Activated CD4-positive, alpha-beta memory T cell treated with anti-CD3 and anti-CD28 coated beads, Interleukin-2, amount 10 ng/mL, durations not matched to agents 7 days and 5 days (primary cell): ENCODE data around the gene SPAG9. TPM values are rescaled to one million over a fixed set of nuclear protein-coding genes. Genes with fewer than 3 reads are reported as not detected.

ENCODE experiments used
- CTCF ChIA-PET: fragments of 350-600 bp; sonication (Branson Sonifier 250); formaldehyde crosslinking; loops from one replicate; lab custom pipeline; 2021; ENCODE audit warnings: antibody characterized with exemption, inconsistent platforms; lab: Charles Lee
- POLR2A ChIA-PET: fragments of 350-600 bp; sonication (Branson Sonifier 250); formaldehyde crosslinking; loops from one replicate; lab custom pipeline; 2021; ENCODE audit warnings: antibody characterized with exemption; lab: Charles Lee
- DNase-seq: peaks from one replicate; pipeline ENCODE4 v3.0.0-alpha.2; 2020
- H3K27ac Mint-ChIP-seq: one replicate; pipeline ENCODE4 v1.8.0; 2021; ENCODE audit warnings: mild to moderate bottlenecking, mixed read lengths
- H3K27me3 Mint-ChIP-seq: one replicate; pipeline ENCODE4 v1.8.0; 2021; ENCODE audit warnings: mixed read lengths
- H3K36me3 Mint-ChIP-seq: one replicate; pipeline ENCODE4 v1.8.0; 2021; ENCODE audit warnings: low read depth, mixed read lengths
- H3K4me1 Mint-ChIP-seq: one replicate; pipeline ENCODE4 v1.8.0; 2021; ENCODE audit warnings: mixed read lengths
- H3K4me3 Mint-ChIP-seq: one replicate; pipeline ENCODE4 v1.8.0; 2021; ENCODE audit warnings: mild to moderate bottlenecking, mixed read lengths
- H3K9me3 Mint-ChIP-seq: one replicate; pipeline ENCODE4 v1.8.0; 2021; ENCODE audit warnings: mixed read lengths
- total RNA-seq, 2 experiments: library from RNA; stranded (reverse); gene quantifications; one replicate each; pipeline ENCODE4 v1.2.3, GENCODE V29; 2021

SPAG9 gene
- total RNA-seq, 2 experiments from 2014 or later, result 50.9 to 53.0 TPM

DNA sequence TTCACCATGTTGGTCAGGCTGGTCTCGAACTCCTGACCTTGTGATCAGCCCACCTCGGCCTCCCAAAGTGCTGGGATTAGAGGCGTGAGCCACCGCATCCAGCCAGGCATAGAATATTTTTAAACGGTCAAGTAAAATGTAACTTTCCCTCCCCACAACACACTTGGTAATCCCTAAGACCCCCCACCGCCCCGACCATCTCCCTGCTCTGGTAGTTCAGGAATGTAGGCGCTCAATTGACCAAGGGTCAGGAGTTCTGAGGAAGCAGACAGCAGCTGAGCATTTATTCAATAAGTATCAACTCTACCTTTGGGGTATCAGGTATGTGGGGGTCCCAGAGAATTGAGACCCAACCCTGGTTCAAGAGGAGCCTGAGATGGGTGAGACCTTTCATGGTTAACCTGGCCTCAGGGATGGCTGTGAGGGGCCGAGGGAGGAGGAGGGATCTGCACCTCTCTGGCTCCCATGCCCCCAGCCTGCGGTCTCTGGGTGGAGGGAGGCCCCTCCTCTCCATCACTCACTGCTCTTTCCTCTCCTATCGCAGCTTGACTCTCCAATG, 206.1 kb downstream of the SPAG9 start:
- Mint-ChIP-seq H3K9me3 (no peaks in the 10 kb centered on the region), H3K4me3 (no peak overlapping the region), H3K36me3 (no peaks in the 10 kb centered on the region), H3K27ac (no peak overlapping the region), H3K27me3 (no peaks in the 10 kb centered on the region), H3K4me1 (peaks cover 86% of the 10 kb centered on the region)
- ChIA-PET POLR2A (interaction anchor here (0.9 to 11.4 kb wide), 3 partner anchors 30 to 195 kb away, joined by 3 to 144 read pairs (median 3); partner anchors contain the start of genes LUC7L3 and TOB1), CTCF (no interaction called here)
- no peak for DNase-seq

- H3K36me3 Mint-ChIP-seq, result peaks cover 3% of the 10 kb centered on the region
These were observed 207.5 kb downstream of the SPAG9 start for GRCh38 chr17:50913120-50913519.

More at GRCh38 chr17:50913120-50913519, 207.5 kb downstream of the SPAG9 start:
- Mint-ChIP-seq H3K9me3 (no peaks in the 10 kb centered on the region), H3K4me3 (no peak overlapping the region), H3K27ac (peak overlapping the region; percentile 46), H3K27me3 (no peaks in the 10 kb centered on the region), H3K4me1 (peaks cover 88% of the 10 kb centered on the region)
- CTCF ChIA-PET, result interaction anchor here (0.7 to 4.8 kb wide), 2 partner anchors 47 to 64 kb away, joined by 4 to 30 read pairs; partner anchors contain the start of gene TOB1
- POLR2A ChIA-PET, result interaction anchor here (0.7 to 11.4 kb wide), 3 partner anchors 14 to 48 kb away, joined by 3 to 144 read pairs (median 3); partner anchors contain the start of gene TOB1
- DNase-seq, result no peak

Other genes with a start within 250 kb of the SPAG9 start
- 10 to 100 TPM; 87.9 to 90.8 TPM for gene NME1, start 32.7 kb upstream of the SPAG9 start, total RNA-seq
- 100 to 1,000 TPM; 364 to 374 TPM for gene NME2, start 45.5 kb upstream of the SPAG9 start, total RNA-seq
- 10 to 100 TPM; 12.2 to 13.0 TPM for gene MBTD1, start 139.2 kb upstream of the SPAG9 start, total RNA-seq
- gene UTP18, start 139.7 kb upstream of the SPAG9 start, total RNA-seq, result 10 to 100 TPM; 44.4 to 45.2 TPM